ENCODE measurements around the gene STK17A. TPM values are rescaled to one million over a fixed set of nuclear protein-coding genes. Genes with fewer than 3 reads are reported as not detected.
"Not testable (repeated sequence)": the region's sequence is repeated elsewhere in the genome, so short reads cannot be mapped to it uniquely, and the experiment has no call there.

The STK17A gene
- polyA plus RNA-seq, 4 donors = 16.8 to 20.9 (median 18.7) TPM

- DNase-seq (ENCODE audit: low read depth in 4 of 4, low spot score in 3 of 4) = no peak
These were observed 10.1 kb downstream of the STK17A start for GRCh38 chr7:43593010-43593409.

GRCh38 chr7:43594020-43594419, 11.1 kb downstream of the STK17A start:
- no peak for DNase-seq (ENCODE audit: low read depth in 4 of 4, low spot score in 3 of 4)

GRCh38 chr7:43596426-43596825, 13.5 kb downstream of the STK17A start:
- not testable (repeated sequence) for DNase-seq (ENCODE audit: low read depth in 4 of 4, low spot score in 3 of 4)

DNA sequence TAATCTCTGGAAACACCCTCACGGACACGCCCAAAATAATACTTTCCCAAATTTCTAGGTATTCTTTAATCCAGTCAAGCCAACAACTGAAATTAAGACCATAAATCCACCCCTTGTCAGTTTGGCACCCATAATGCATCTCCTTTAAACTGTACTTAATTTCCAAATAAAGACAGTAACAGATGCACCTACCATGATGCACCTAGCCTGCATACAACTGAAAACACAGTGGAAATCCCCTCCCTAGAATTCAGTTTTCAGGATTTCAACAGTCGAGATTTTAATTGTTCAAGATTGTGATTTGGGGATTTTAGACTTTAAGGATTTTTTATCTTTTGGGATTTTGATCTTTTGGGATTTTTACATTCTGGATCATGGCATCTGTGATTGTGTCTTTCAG, 17.1 kb downstream of the STK17A start:
- DNase-seq (ENCODE audit: low read depth in 4 of 4, low spot score in 3 of 4) = no peak

DNA sequence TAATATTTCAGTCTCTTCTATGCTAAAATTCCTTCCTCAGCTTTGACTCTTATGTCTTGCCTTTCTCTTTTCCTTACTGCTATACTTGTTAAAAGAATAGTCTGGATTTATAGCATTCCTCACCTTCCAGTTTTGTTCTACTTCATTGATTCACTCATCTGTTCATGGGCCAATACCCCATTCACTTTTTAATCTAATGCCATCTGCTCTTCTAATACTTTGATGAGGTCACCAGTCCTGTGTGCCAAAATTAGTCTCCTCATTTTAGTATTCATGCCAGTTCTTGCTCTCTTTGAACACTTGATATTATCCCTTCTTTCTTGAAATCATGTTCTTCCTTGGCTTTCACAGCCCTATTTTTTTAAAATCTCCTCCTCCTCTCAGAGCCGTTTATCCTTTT, 19.3 kb downstream of the STK17A start:
- DNase-seq (ENCODE audit: low read depth in 4 of 4, low spot score in 3 of 4) = no peak

DNA sequence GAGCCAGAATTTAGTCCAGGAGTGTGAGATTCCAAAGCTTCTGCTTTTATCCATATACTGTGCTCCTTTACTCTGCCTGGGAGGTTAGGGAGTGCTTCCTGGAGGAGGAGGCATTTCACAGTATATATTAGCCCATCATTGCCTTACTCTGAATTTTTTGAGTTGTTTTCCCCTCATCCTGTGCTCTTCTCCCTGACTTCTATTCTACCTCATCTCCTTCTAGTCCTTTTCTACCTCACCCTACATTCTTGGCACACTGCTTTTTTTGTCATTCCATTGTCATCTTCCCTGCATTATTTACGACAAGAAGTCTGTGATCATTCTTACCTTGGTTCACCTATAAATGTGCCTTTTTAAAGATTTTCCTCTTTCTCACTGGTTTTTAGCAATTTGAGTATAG, 21.3 kb downstream of the STK17A start:
- no peak for DNase-seq (ENCODE audit: low read depth in 4 of 4, low spot score in 3 of 4)

- no peak for DNase-seq (ENCODE audit: low read depth in 4 of 4, low spot score in 3 of 4)
These were observed 26.2 kb downstream of the STK17A start for GRCh38 chr7:43609097-43609496.

DNA sequence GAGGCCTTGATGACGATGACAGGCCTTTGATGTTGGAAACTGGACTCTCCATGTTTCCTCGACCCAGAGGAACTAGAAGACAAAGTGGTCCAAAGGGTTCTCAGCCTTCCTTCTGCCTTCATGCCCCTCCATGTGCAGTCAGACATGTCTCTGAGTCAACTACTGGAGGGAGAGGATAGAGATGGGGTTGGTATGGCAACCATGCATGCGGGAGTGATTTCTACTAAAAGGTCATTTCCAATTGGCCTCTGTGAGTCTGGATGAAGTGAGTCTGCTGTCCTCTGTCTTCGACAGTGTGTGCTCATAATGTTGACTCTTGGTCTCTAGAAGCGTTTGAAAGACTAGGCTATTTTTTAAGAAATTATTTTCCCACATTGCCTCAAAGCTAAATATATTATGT, 29.2 kb downstream of the STK17A start:
- no peak for DNase-seq (ENCODE audit: low read depth in 4 of 4, low spot score in 3 of 4)

GRCh38 chr7:43612599-43613589, 30.0 kb downstream of the STK17A start:
- no peak for DNase-seq (ENCODE audit: low read depth in 4 of 4, low spot score in 3 of 4)

DNA sequence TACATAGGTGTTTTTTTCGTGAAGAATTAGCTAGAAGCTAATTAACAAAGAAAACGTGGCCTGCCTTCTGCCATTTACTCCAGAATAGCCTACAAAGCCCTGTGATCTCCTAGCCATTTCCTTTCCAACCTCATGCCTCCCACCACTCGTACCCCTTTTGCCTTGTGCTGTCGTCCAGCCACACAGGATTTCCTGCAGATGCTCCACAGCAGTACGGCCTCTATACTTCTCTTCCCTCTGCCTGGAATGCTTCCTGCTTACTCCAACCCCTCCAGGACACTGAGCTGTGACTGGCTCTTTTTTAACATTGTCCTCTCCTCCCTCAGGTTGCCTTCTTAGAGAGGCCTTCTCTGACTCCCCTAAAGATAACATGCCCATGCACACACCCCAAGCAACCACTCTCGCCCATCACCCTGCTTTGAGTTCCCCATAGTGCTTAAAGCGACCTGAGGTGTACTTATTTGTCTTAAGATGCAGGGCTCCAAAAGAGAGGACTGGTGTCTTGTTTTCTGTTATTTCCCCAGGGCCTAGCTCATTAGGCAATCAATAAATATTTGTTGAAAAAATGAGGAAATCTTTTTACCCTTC, 32.7 kb downstream of the STK17A start:
- DNase-seq (ENCODE audit: low read depth in 4 of 4, low spot score in 3 of 4) = no peak

DNA sequence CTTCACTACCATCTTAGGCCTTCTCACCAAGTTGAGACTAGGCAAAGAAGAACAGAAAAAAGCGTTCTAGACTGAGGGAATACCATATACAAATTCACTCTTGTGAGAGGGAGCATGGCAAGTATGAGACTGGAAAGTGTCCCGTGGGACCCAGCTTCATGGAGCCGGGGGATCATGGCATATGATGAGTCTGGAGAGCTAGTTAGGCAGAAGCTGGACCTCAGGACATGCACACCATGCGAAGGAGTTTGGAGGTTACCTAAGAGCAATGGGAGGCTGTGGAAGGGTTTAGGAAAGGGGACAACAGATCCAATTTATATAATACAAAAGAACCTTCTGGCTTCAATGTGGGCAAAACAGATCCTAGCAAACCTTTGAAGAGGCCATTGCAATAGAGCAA, 34.1 kb downstream of the STK17A start:
- no peak for DNase-seq (ENCODE audit: low read depth in 4 of 4, low spot score in 3 of 4)

- peak in 2 of 4 donors; percentile 5 to 12 for DNase-seq (ENCODE audit: low read depth in 4 of 4, low spot score in 3 of 4)
These were observed 35.2 kb downstream of the STK17A start for GRCh38 chr7:43618073-43618472.

- DNase-seq (ENCODE audit: low read depth in 4 of 4, low spot score in 3 of 4) = no peak
These were observed 36.5 kb downstream of the STK17A start for GRCh38 chr7:43619213-43620012.

- DNase-seq (ENCODE audit: low read depth in 4 of 4, low spot score in 3 of 4) = no peak
These were observed 39.0 kb downstream of the STK17A start for GRCh38 chr7:43621729-43622448.

DNA sequence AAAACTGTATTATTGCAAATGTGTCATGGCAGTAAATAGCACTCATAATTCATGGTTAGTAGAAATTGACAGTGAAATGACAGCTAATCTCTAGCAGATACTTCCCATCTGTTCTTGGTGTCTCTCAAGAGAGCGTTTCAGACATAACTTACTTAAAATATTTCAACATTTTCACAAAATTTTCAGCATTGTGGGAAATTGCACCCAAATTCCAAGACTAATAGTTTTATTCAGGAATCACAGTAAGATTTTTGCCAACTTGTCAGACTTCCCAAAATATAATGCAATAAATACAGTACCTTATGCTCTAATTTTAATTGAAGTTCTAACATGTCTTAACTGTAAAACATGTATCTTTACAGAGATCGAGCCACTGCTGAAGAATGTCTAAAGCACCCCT, 41.2 kb downstream of the STK17A start:
- no peak for DNase-seq (ENCODE audit: low read depth in 4 of 4, low spot score in 3 of 4)

GRCh38 chr7:43625453-43625852, 42.5 kb downstream of the STK17A start:
- no peak for DNase-seq (ENCODE audit: low read depth in 4 of 4, low spot score in 3 of 4)

GRCh38 chr7:43625980-43626379, 43.1 kb downstream of the STK17A start:
- DNase-seq (ENCODE audit: low read depth in 4 of 4, low spot score in 3 of 4) = no peak

DNA sequence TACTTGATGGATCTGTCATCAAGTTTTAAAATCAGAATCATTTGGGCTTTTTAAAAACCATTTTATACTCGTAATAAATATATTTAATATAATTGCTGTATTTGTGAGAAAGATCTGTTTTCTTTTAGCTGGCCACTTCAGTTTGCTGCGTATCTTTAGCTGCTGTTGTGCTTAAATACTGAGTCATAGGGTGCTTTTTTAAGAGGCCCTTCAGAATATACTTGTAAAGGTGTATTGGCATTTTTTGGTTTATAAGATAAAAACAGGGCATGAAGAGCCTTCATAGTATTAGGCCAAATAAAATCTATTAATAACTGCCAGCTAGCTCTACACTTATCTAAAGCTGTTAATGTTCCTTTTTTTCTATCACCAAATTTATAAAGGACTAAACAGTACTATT, 43.8 kb downstream of the STK17A start:
- DNase-seq (ENCODE audit: low read depth in 4 of 4, low spot score in 3 of 4) = no peak

- not testable (repeated sequence) for DNase-seq (ENCODE audit: low read depth in 4 of 4, low spot score in 3 of 4)
These were observed 44.9 kb downstream of the STK17A start for GRCh38 chr7:43627798-43628197.

DNA sequence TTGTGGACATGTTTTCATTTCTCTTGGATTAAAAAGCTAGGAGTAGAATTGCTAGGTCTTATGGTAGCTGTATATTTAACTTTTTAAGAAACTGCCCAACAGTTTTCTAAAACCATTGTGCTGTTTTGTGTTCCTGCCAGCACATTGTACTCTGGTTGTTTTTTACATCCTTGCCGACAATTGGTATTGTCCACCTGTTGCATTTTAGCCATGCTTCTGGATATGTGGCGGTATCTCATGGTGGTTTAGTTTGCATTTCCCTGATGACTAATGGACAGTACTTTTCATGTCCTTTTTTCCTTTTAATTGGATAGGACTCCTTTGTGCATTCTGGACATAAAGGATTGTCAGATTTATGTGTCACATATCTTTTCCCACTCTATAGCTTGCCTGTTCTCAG, 45.5 kb downstream of the STK17A start:
- no peak for DNase-seq (ENCODE audit: low read depth in 4 of 4, low spot score in 3 of 4)

GRCh38 chr7:43629857-43630256, 46.9 kb downstream of the STK17A start:
- no peak for DNase-seq (ENCODE audit: low read depth in 4 of 4, low spot score in 3 of 4)

Data from right renal pelvis (tissue), 4 donors.